HuH-7 (cell line): Measurements from ENCODE around the gene EN2.

ENCODE experiments used
- DNase-seq: peaks from one replicate; pipeline ENCODE4 v3.0.0; 2011; ENCODE audit warnings: low spot score

Gene EN2

DNA sequence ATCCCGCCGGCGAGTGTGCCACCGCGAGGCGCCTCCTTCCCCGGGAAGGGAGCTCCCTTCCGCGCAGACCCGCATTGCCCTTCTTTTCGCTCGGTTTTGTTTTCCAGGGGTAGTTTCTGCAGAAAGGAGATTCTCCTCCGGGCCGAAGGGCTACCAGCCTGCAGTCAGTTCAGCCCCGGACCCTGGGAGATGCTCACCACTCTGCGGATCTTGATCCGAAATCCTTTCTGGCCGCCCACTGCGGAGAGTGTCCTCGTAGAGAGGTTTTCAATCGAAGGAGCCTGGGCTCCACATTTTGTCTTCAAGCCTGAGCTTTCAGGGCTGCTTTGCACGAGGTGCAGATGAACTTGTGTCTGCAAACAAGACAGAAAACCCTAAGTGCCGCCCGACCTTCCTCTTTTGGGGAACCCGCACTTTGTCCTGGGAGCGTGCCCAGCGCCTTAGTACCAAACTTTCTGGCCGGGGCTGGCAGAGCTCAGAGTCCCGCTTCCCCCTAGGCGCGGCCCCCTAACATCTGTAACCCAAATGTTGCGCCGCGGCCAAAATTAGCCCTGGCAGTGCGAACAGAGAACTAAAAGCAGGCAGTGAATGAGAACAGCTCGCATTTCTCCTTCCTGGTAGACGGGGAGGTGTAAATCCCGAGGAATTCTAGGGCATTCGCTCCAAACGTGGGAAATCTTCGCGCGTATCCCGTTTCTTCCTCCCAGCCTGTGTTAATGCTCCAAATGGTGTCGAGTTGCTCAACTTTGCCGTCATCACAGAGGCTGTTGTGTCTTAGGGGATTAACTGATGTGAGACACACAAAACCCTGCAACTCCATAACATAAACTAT, 6.7 kb upstream of the EN2 start:
- DNase-seq, result no peak

GRCh38 chr7:155451840-155452239, 6.1 kb upstream of the EN2 start:
- DNase-seq, result no peak

DNA sequence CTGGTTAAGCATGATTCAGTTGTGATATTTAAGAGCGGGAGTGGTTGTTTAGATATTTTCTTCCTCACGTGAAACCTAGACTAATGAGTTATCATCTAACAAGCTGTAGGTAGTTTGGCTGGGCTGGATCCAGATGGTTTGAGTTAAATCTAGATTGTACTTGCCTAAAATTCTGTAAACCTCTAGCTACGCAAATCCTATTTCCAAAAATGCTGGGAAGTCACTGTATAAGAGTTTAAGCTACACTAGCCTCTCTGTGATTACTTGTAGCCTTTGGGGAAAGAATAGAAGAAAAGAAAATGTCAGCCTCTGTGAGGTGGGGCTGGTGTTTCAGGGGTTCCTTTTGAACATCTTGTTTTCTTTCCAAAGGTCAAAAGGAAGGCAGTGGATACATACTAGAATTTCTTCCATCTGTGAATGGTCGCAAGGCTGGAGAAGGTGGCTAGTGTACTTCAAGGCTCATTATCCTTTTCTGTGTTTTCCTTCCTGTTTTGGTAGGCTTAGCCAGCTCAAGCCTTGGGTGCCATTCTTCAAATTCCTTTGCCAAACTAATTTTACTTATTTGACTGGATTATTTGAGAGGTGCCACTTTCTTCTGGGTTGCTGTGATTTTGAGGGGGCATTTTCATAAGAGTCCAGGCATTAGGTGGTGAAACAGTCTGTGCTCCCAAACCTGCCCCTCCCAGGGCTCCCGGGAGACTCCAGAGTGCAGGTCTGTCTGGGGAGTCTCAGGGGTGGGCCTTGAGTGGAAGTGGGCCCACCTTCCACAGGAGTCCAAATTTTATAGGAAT, 5.2 kb upstream of the EN2 start:
- DNase-seq, result no peak

DNA sequence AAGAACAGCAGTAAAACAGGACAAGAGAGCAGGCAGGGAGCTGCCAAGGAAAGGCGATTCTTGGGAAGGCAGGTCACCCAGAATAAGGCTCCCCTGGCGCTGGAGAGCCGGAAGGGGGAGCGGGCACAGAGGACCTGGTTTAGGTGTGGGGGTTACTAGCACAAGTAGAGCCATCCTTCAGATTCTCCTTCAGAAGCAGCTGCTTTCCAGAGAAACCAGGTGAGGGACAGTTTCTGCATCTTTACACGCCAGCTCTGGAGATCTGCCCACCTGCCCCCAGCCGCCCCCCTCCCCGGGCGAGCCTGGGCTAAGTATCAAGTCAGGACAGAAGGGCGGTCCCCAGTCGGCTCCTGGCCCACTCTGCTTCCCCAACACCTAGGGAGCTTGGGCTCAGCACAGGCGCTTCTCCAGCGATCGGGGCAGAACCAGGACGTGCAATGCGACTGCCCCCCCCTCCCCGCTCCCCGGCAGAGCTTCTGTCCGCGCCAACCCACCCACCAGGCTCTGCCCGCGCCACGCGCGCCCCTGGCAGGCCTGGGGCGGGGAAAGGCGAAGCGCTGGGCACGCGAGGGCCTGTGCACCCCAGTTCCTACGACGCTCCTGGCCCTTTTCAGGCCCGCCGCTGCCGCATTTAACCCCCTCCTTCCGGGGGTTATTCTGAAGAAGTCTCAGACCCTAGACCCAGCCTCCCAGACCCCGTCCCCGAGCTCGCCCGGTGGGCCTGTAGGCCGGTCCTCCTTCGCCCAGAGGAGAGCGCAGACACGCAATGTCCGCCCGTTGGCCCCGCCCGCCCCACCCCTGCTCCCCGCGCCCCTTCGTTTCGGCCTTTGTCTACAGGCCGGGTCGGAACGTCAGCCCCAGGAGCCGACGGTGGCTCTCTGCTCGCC, 4.4 kb upstream of the EN2 start:
- DNase-seq, result no peak

DNA sequence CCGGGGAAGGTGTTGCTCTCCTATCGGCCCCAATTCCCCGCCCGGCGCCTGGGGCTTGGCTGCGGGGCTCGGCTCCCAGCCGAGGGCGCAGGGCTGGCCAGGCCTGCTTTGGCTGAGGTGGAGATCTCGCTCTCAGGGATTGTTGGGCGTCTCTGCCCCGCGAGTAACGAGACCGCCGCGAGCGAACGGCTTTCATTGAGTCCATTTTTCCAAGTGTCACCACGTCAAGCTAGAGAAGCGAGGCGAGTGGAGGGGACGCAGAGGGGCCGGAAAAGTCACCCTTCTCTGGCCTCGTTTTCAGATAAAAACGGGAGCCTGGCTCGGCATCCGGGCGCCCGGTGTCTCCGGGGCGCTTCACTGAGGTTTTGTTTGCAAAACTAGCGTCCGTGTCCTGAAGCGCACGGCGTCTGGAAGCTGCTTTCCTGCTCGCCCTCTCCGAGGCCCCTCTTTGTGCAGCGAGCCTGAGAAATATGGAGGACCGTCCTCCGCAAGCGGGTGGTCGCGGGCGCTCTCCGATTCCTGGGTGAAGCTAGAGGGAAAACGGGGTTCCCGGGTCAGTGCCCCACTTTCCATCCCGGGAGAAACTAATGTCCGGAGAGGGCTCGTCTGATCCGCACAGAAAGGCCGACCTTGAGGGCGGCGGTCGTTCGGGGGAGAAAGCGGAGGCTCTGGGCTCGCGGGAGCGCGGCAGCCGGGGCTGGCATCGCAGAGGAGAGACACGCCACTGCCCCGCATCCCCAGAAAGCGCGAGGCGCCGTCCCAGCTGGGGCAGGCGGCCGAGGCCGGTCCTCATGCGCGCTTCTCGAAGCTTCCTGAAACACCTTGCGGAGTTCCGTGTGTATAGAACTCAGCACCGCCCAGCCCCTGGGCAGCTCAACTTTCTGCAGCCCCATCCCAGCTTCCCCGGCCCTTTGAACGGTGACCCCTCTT, 3.5 kb upstream of the EN2 start:
- DNase-seq, result no peak

GRCh38 chr7:155455132-155455693, 2.7 kb upstream of the EN2 start:
- no peak for DNase-seq

- no peak for DNase-seq
These were observed 1.9 kb upstream of the EN2 start for GRCh38 chr7:155455776-155456737.

DNA sequence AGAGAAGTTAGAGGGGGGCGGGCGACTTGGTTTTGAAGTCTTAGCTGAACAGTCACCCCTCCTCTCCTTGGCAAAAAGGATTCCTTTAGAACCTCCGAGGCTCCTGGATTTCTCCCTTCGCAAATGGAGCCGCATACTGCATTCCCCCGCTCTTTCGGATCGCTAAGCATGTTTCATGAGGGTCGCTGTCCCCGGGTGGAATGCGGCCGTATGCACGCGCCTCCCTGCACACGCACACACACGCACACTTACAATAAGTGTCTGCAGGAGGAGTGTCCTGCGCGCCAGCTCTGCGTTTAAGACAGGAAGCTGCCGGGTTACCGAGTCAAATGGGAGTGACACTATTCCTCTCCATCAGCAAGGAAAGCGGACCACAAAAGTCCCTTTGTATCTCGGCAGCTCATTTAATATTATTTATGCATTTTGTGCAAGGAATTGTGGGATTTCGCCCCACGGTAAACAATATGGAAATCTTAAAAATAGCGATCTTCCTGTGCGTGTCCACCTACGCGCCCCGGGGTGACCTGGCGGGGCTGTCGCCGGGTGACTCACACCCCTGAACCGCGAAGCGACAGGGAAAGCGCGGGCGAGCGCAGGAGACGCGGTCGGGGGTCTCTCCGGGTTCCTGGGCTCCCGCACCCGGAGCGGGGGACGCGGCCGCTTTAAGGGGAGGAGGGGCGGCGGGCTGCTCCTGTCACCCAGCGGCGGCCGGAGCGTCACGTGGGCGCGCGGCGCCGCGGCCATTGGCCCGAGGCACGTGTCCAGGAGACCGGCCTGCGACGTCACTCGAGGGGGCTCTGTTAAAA, 988 bp upstream of the EN2 start:
- no peak for DNase-seq

DNA sequence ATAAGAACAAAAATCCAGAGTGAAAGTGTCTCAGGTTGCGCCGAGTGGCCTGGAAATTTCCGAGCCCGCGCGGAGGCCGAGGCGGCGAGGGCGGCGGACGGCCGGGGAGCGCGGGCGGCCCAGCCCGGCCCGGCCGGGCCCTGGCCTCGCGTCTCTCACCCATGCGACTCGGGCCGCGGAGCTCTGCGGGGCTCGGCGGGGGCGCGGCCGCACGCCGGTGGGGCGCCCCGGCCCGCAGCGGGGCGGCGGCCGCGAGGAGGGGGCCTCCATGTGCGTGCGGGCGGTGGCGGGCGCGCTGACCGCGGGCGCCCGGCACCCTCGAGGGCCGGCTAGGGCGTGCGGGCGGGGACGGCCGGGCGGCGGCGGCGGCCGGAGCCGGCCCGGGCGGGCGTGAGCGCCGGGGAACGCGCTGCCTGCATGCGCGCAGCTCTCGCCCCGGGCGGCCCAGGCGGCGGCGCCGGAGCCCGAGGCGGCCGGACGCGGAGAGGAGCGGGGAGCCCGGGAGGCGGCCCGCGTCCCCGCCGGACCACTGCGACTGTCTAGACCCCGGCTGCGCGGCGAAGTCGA, 302 bp upstream of the EN2 start:
- DNase-seq, result no peak

- DNase-seq, result no peak
These were observed 1.2 kb downstream of the EN2 start for GRCh38 chr7:155458878-155459699.

- DNase-seq, result no peak
These were observed 2.0 kb downstream of the EN2 start for GRCh38 chr7:155459700-155460461.

GRCh38 chr7:155460926-155461613, 3.1 kb downstream of the EN2 start:
- DNase-seq, result no peak

- no peak for DNase-seq
These were observed 3.7 kb downstream of the EN2 start for GRCh38 chr7:155461631-155462030.

GRCh38 chr7:155462163-155462735, 4.3 kb downstream of the EN2 start:
- DNase-seq, result no peak

DNA sequence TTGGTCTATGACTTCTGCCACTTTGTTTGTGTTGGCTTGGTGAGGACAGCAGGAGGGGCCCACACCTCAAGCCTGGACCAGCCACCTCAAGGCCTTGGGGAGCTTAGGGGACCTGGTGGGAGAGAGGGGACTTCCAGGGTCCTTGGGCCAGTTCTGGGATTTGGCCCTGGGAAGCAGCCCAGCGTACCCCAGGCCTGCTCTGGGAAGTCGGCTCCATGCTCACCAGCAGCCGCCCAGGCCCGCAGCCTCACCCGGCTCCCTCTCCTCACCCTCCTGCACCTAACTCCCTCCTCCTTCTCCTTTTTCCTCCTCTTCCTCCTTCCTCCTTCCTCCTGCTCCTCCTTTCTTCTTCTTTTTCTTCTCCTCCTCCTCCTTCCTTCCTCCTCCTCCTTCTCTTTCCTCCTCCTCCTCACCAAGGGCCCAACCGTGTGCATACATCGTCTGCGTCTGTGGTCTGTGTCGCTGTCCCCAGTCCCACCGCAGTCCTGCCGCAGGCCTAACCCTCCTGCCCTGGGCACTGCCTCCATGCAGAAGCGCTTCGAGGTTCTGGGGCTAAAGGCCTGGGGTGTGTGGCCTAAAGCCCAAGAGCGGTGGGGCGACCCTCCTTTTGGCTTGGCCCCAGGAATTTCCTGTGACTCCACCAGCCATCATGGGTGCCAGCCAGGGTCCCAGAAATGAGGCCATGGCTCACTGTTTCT, 5.3 kb downstream of the EN2 start:
- DNase-seq, result no peak
